ENCODE data around the gene DAGLB. TPM values are rescaled to one million over a fixed set of nuclear protein-coding genes. Genes with fewer than 3 reads are reported as not detected.
"Not testable (repeated sequence)": the region's sequence is repeated elsewhere in the genome, so short reads cannot be mapped to it uniquely, and the experiment has no call there.

DAGLB gene
- total RNA-seq, 2 donors from 2014 or later = 12.9 to 17.9 TPM

- Mint-ChIP-seq H3K4me3 (peak overlapping the region; percentile 23 to 92), H3K4me1 (ENCODE audit: low read depth) (peaks cover 78% of the 10 kb centered on the region), H3K27me3 (ENCODE audit: low read depth) (no peaks in the 10 kb centered on the region), H3K27ac (peak overlapping the region; percentile 99), H3K9me3 (no peaks in the 10 kb centered on the region), H3K36me3 (ENCODE audit: insufficient read depth in 2 of 2) (peaks cover 4 to 12% of the 10 kb centered on the region in 2 donors)
- ATAC-seq (replicated peaks in 1 of 2) = peak; percentile 36 to 37
- no peak for DNase-seq
These were observed 67.3 kb downstream of the DAGLB start for GRCh38 chr7:6380310-6381095.

GRCh38 chr7:6379886-6380285 lies 67.9 kb downstream of the DAGLB start:
- H3K36me3 Mint-ChIP-seq (ENCODE audit: insufficient read depth in 2 of 2) = peaks cover 4 to 12% of the 10 kb centered on the region in 2 donors
- no peak for DNase-seq
- no peaks in the 10 kb centered on the region for H3K9me3 Mint-ChIP-seq
- H3K4me3 Mint-ChIP-seq = peak overlapping the region; percentile 23 to 92
- ATAC-seq (replicated peaks in 1 of 2) = no peak
- no peaks in the 10 kb centered on the region for H3K27me3 Mint-ChIP-seq (ENCODE audit: low read depth)
- peaks cover 75% of the 10 kb centered on the region for H3K4me1 Mint-ChIP-seq (ENCODE audit: low read depth)
- peak overlapping the region; percentile 99 for H3K27ac Mint-ChIP-seq

DNA sequence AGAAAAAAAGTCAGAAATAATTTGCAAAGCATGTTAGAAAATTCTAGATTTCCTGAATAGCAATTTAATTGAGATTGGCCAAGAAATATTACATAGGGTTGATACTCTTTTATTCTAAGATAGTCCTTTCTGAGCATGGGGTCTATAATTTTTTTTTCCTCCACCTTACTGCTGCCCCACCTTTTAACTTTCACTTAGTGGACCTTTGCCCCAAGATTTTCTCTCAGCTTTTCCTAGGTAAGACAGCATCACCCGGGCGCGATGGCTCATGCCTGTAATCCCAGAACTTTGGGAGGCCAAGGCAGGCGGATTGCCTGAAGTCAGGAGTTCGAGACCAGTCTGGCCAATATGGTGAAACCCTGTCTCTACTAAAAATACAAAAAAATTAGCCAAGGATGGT lies 69.2 kb downstream of the DAGLB start:
- not testable (repeated sequence) for H3K9me3 Mint-ChIP-seq; ATAC-seq (replicated peaks in 1 of 2); H3K4me3 Mint-ChIP-seq; H3K27me3 Mint-ChIP-seq (ENCODE audit: low read depth); DNase-seq
- Mint-ChIP-seq H3K27ac (peak overlapping the region; percentile 11), H3K36me3 (ENCODE audit: insufficient read depth in 2 of 2) (peaks cover 4 to 13% of the 10 kb centered on the region in 2 donors), H3K4me1 (ENCODE audit: low read depth) (peaks cover 72% of the 10 kb centered on the region)

GRCh38 chr7:6376820-6377219 lies 70.9 kb downstream of the DAGLB start:
- Mint-ChIP-seq H3K4me3 (peak overlapping the region; percentile 57 to 86), H3K27me3 (ENCODE audit: low read depth) (no peaks in the 10 kb centered on the region), H3K27ac (peak overlapping the region; percentile 7), H3K36me3 (ENCODE audit: insufficient read depth in 2 of 2) (peaks cover 4 to 9% of the 10 kb centered on the region in 2 donors), H3K9me3 (no peaks in the 10 kb centered on the region), H3K4me1 (ENCODE audit: low read depth) (peaks cover 64% of the 10 kb centered on the region)
- DNase-seq = no peak
- no peak for ATAC-seq (replicated peaks in 1 of 2)

- Mint-ChIP-seq H3K36me3 (ENCODE audit: insufficient read depth in 2 of 2) (peaks cover 4 to 6% of the 10 kb centered on the region in 2 donors), H3K27ac (peak overlapping the region; percentile 97), H3K9me3 (no peaks in the 10 kb centered on the region), H3K4me1 (ENCODE audit: low read depth) (peaks cover 51% of the 10 kb centered on the region), H3K27me3 (ENCODE audit: low read depth) (no peaks in the 10 kb centered on the region), H3K4me3 (peak overlapping the region; percentile 86 to 98)
- DNase-seq = peak in 1 of 2 donors; percentile 21
- ATAC-seq (replicated peaks in 1 of 2) = no peak
These were observed 72.2 kb downstream of the DAGLB start for GRCh38 chr7:6375348-6376101.

DNA sequence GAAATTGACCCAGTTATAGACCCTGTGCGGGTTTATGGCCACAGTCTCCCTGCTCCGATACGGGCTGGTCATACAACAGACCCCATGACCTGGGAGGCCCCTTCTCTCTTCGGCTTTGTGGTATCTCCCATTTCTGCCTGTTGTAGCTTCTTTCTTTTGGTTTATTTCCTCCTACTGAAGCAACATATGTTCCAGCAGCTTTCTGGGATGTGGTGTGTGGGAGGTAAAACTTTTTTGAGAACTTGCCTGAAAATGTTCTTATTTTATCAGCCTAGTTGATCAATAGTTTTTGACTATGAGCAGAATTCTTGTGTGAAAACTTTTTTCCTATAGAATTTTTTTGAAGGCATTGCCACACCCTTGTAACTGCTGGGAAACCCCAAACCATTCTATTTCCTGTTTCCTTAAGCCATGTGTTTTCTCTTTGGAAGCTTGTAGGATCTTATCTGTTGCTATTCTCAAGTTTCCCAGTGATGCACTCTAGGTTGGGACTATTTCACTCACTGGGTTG lies 80.0 kb downstream of the DAGLB start:
- H3K4me1 Mint-ChIP-seq (ENCODE audit: low read depth) = no peaks in the 10 kb centered on the region
- no peaks in the 10 kb centered on the region for H3K27me3 Mint-ChIP-seq (ENCODE audit: low read depth)
- no peaks in the 10 kb centered on the region for H3K36me3 Mint-ChIP-seq (ENCODE audit: insufficient read depth in 2 of 2)
- no peak overlapping the region for H3K4me3 Mint-ChIP-seq
- DNase-seq (no peak), ATAC-seq (replicated peaks in 1 of 2) (no peak)
- no peaks in the 10 kb centered on the region for H3K9me3 Mint-ChIP-seq
- no peak overlapping the region for H3K27ac Mint-ChIP-seq

- no peaks in the 10 kb centered on the region for H3K27me3 Mint-ChIP-seq (ENCODE audit: low read depth)
- H3K4me3 Mint-ChIP-seq = no peak overlapping the region
- H3K36me3 Mint-ChIP-seq (ENCODE audit: insufficient read depth in 2 of 2) = no peaks in the 10 kb centered on the region
- H3K27ac Mint-ChIP-seq = no peak overlapping the region
- no peaks in the 10 kb centered on the region for H3K9me3 Mint-ChIP-seq
- DNase-seq (no peak), ATAC-seq (replicated peaks in 1 of 2) (no peak)
- H3K4me1 Mint-ChIP-seq (ENCODE audit: low read depth) = no peaks in the 10 kb centered on the region
These were observed 82.3 kb downstream of the DAGLB start for GRCh38 chr7:6365451-6365850.

DNA sequence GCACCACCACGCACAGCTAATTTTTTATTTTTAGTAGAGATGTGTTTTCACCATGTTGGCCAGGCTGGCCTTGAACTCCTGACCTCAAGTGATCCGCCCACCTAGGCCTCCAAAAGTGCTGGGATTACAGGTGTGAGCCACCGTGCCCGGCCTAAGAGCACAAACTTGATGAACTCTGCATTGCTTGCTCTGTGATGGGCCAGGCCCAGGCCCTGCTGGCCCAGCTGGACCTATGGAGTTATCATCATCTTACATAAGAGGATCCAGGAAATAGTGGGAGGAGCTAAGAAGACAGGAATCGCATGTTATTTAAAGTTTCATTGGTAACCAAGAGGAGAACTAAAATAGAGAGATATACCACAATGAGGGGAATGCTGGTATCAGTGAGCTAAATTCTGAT lies 86.9 kb downstream of the DAGLB start:
- Mint-ChIP-seq H3K36me3 (ENCODE audit: insufficient read depth in 2 of 2) (no peaks in the 10 kb centered on the region), H3K4me3 (no peak overlapping the region)

DNA sequence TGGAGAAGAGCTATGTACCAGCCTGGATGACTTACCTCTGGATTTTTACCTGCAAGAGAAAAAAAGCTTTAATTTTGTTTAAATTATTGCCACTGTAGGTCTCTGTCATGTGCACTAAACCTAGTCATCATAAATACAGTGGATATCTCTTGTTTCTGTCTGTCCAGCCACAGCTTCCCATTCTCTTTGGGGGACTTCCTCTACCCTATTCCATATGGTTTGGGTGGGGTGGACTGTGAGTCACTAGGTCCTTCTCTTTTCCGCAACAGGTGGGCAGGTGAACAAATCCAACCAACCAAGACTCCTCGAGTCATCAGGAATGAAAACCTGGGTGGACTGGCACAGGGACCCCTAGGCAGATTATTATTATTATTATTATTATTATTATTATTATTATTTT lies 88.0 kb downstream of the DAGLB start:
- H3K36me3 Mint-ChIP-seq (ENCODE audit: insufficient read depth in 2 of 2) = no peaks in the 10 kb centered on the region
- H3K27me3 Mint-ChIP-seq (ENCODE audit: low read depth) = no peaks in the 10 kb centered on the region
- no peak for DNase-seq
- no peak overlapping the region for H3K27ac Mint-ChIP-seq
- H3K9me3 Mint-ChIP-seq = no peaks in the 10 kb centered on the region
- H3K4me3 Mint-ChIP-seq = no peak overlapping the region
- ATAC-seq (replicated peaks in 1 of 2) = no peak
- no peaks in the 10 kb centered on the region for H3K4me1 Mint-ChIP-seq (ENCODE audit: low read depth)

More for the DNA sequence above, 86.9 kb downstream of the DAGLB start:
- Mint-ChIP-seq H3K4me1 (ENCODE audit: low read depth) (no peaks in the 10 kb centered on the region), H3K27ac (peak overlapping the region; percentile 5), H3K27me3 (ENCODE audit: low read depth) (no peaks in the 10 kb centered on the region), H3K9me3 (no peaks in the 10 kb centered on the region)
- DNase-seq (no peak), ATAC-seq (replicated peaks in 1 of 2) (no peak)

Other genes starting within 250 kb of the DAGLB start
- gene CYTH3, start 175.3 kb downstream of the DAGLB start, total RNA-seq = 1 to 10 TPM; 1.4 to 2.0 TPM
- 10 to 100 TPM; 15.0 to 19.6 TPM for gene FAM220A, start 99.0 kb downstream of the DAGLB start, total RNA-seq
- 100 to 1,000 TPM; 171 to 176 TPM for gene RAC1, start 73.4 kb downstream of the DAGLB start, total RNA-seq
- gene KDELR2, start 36.2 kb upstream of the DAGLB start, total RNA-seq = 10 to 100 TPM; 64.9 to 88.0 TPM
- gene GRID2IP, start 103.5 kb upstream of the DAGLB start, total RNA-seq = under 1 TPM; 0.28 to 0.29 TPM
- 10 to 100 TPM; 48.5 to 48.9 TPM for gene ZDHHC4, start 129.5 kb upstream of the DAGLB start, total RNA-seq
- 10 to 100 TPM; 32.5 to 33.4 TPM for gene INTS15, start 142.1 kb upstream of the DAGLB start, total RNA-seq
- gene ZNF853, start 167.7 kb upstream of the DAGLB start, total RNA-seq = 1 to 10 TPM; 3.2 to 4.0 TPM
- 10 to 100 TPM; 23.5 to 24.6 TPM for gene ZNF316, start 189.4 kb upstream of the DAGLB start, total RNA-seq